T-cell (primary cell): Measurements from ENCODE around the gene ZNF554. TPM values are rescaled to one million over a fixed set of nuclear protein-coding genes. Genes with fewer than 3 reads are reported as not detected.

Experiments
- ATAC-seq, 4 experiments: fragments of 200-7000 bp in 3 of 4; fragments of 150-1000 bp in 1 of 4; cut with Tn5 transposase; replicated peaks in 1 of 4; 1 replicate in 3 of 4; 2 replicates in 1 of 4; pipeline ENCODE4 v1.10.0; 2021; ENCODE audit warnings: moderate library complexity in 3 of 4, mild to moderate bottlenecking in 2 of 4, moderate number of reproducible peaks in 1 of 4
- CTCF ChIA-PET, 2 donors: fragments of 300-600 bp; sonication (Branson Sonifier 250); formaldehyde crosslinking; loops; one replicate each; lab custom pipeline; 2022; ENCODE audit warnings: antibody characterized with exemption in 2 of 2; lab: Charles Lee
- POLR2A ChIA-PET, 2 donors: fragments of 300-600 bp; sonication (Branson Sonifier 250); formaldehyde crosslinking; loops; one replicate each; lab custom pipeline; 2022; ENCODE audit warnings: antibody characterized with exemption in 2 of 2; lab: Charles Lee
- DNase-seq, 35 experiments: peaks; one replicate each; pipeline versions ENCODE4 v3.0.0 to v3.0.0-alpha.2; 2013 to 2023
- H3K27ac ChIP-seq: one replicate; pipeline ENCODE4 v1.5.1; 2013; ENCODE audit warnings: low read length
- H3K27me3 ChIP-seq, 2 experiments: replicated peaks in 1 of 2; 1 replicate in 1 of 2; 2 replicates in 1 of 2; pipeline versions ENCODE4 v1.6.1 to v1.7.0; 2013; ENCODE audit warnings: low read length in 1 of 2, mixed read lengths in 1 of 2; ENCODE audit not compliant: control insufficient read depth in 2 of 2, insufficient read depth in 2 of 2; ENCODE audit errors: extremely low read depth in 1 of 2
- H3K36me3 ChIP-seq, 2 donors: 1 replicate in 1 of 2; 2 replicates in 1 of 2; pipeline versions ENCODE4 v1.6.1 to v1.7.0; 2013; ENCODE audit warnings: low read length in 1 of 2; ENCODE audit not compliant: control insufficient read depth in 2 of 2, insufficient read depth in 1 of 2; ENCODE audit errors: extremely low read depth in 1 of 2
- H3K4me1 ChIP-seq, 2 experiments: 1 replicate in 1 of 2; 2 replicates in 1 of 2; pipeline versions ENCODE4 v1.6.1 to v1.7.0; 2013; ENCODE audit warnings: low read length in 2 of 2, mixed read lengths in 1 of 2; ENCODE audit not compliant: insufficient read depth in 2 of 2, control insufficient read depth in 1 of 2; ENCODE audit errors: extremely low read depth in 1 of 2
- H3K4me3 ChIP-seq, 2 donors: 1 replicate in 1 of 2; 2 replicates in 1 of 2; pipeline versions ENCODE4 v1.5.1 to v1.7.0; 2013; ENCODE audit warnings: mild to moderate bottlenecking in 2 of 2, low read length in 1 of 2, moderate library complexity in 1 of 2; ENCODE audit not compliant: control insufficient read depth in 1 of 2; ENCODE audit errors: extremely low read depth in 1 of 2
- H3K9me3 ChIP-seq: 2 replicates; pipeline ENCODE4 v1.7.0; 2013
- H3K27ac Mint-ChIP-seq, 2 donors: one replicate each; pipeline ENCODE4 v1.8.0; 2020 to 2021; ENCODE audit warnings: mild to moderate bottlenecking in 2 of 2, mixed read lengths in 2 of 2
- H3K27me3 Mint-ChIP-seq, 2 donors: one replicate each; pipeline ENCODE4 v1.8.0; 2021 to 2022; ENCODE audit warnings: mixed read lengths in 2 of 2
- H3K36me3 Mint-ChIP-seq: one replicate; pipeline ENCODE4 v1.8.0; 2021; ENCODE audit warnings: mixed read lengths
- H3K4me1 Mint-ChIP-seq, 3 donors: one replicate each; pipeline ENCODE4 v1.8.0; 2020 to 2022; ENCODE audit warnings: mixed read lengths in 3 of 3, mild to moderate bottlenecking in 1 of 3
- H3K4me3 Mint-ChIP-seq, 3 donors: one replicate each; pipeline ENCODE4 v1.8.0; 2020 to 2022; ENCODE audit warnings: mild to moderate bottlenecking in 3 of 3, mixed read lengths in 3 of 3, moderate library complexity in 3 of 3
- H3K9me3 Mint-ChIP-seq, 3 donors: one replicate each; pipeline ENCODE4 v1.8.0; 2020 to 2022; ENCODE audit warnings: mixed read lengths in 3 of 3
- WGBS: methylation state at CpG from one replicate; pipeline ENCODE4 v1.1.5; 2013; ENCODE audit warnings: missing lambda C conversion rate; ENCODE audit not compliant: insufficient coverage; 5-methylcytosine and 5-hydroxymethylcytosine counted together
- total RNA-seq, 35 experiments: library from RNA in 6 of 35; stranded (reverse) in 6 of 35; fragments of 120-200 nt in 1 of 35; gene quantifications; one replicate each; pipeline versions ENCODE4 v1.2.1 to v1.2.4 and lab custom pipeline; 2013 to 2026

Gene ZNF554
- 1 to 10 TPM; 5.5 to 9.0 (median 7.5) TPM for total RNA-seq
- 6.4 TPM for total RNA-seq (2013)
- 2.7 to 20.9 (median 8.6) reads per million in 29 experiments for total RNA-seq (lab: John Stamatoyannopoulos, UW)

GRCh38 chr19:2819540-2820111 lies at the start of gene ZNF554:
ZNF554 (plus strand) TSS chr19:2819868; CDS start chr19:2820072, 204 bp downstream.
- no peaks in the 10 kb centered on the region for H3K9me3 ChIP-seq
- H3K4me1 ChIP-seq = peaks cover 4 to 18% of the 10 kb centered on the region in 2 experiments
- H3K27ac ChIP-seq = no peak within 1 kb of the TSS
- CTCF ChIA-PET = interaction anchor here (0.6 to 1.0 kb wide), 2 partner anchors 21 to 26 kb away, joined by 3 read pairs; partner anchors contain the start of gene ZNF555 (in 1 of the 2)
- peak; percentile 95 to 99 (median 98) for ATAC-seq
- H3K27me3 Mint-ChIP-seq = no peaks in the 10 kb centered on the region
- POLR2A ChIA-PET = no interaction called here
- peak; percentile 91 to 99 (median 97) for DNase-seq
- peak within 1 kb of the TSS; percentile 78 to 82 (median 79) for H3K4me3 Mint-ChIP-seq
- peaks cover 4% of the 10 kb centered on the region for H3K36me3 Mint-ChIP-seq
- H3K4me3 ChIP-seq = peak within 1 kb of the TSS; percentile 59 to 87
- under 1% methylated on average over 63 of the region's 64 CpGs for WGBS
- H3K36me3 ChIP-seq = peaks cover 0 to 3% of the 10 kb centered on the region in 2 donors
- H3K9me3 Mint-ChIP-seq = no peaks in the 10 kb centered on the region
- H3K4me1 Mint-ChIP-seq = peaks cover 3 to 14% (median 6%) of the 10 kb centered on the region in 3 donors
- no peaks in the 10 kb centered on the region for H3K27me3 ChIP-seq
- H3K27ac Mint-ChIP-seq = peak within 1 kb of the TSS in 1 of 2 donors; percentile 34

DNA sequence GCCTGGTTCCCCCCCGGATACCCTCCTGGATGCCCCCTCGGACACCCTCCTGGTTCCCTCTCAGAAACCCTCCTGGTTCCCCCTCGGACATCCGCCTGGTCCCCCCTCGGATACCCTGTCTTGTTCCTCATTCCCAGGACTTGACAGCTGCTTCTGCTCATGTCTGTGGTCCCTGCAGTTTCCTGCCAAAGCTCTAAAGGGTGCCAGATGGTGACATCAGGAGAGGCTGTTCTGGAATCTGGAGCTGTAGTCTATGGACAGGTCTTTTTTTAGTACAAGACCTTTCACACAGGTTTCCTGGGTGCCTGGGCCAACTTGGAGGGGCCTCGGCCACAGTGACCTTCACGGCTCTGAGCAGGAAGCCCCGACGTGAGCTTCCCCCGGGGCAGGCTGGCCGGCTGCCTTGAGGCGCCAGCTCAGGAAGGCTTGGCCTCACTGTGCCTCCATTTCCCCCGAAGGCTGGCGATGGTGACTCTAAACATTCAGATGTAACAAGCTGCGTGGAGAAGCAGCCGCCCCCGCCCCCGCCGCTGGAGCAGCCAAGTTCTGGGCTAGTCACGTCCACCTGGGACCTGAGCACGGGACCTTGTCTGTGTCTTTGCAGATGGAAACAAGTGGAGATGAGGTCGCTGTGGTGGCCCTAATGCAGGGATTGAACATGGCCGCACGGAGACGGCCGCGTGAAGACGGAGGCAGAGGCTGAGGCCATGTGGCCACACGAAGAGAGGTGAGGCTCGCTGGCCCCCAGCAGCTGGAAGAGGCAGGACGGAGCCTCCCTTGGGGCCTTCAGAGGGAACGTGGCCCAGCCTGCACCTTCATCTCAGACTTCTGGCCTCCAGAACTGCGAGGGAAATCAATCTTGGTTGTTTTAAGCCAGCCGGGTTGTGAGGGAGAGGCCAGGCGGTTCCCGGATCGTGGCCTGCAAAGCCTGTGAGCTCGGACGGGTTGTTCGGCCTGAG lies 49.3 kb upstream of the ZNF554 start:
- H3K27me3 ChIP-seq = no peaks in the 10 kb centered on the region
- no peak overlapping the region for H3K27ac Mint-ChIP-seq
- H3K4me3 ChIP-seq = no peak overlapping the region
- CTCF ChIA-PET = no interaction called here
- POLR2A ChIA-PET = no interaction called here
- no peak for ATAC-seq
- no peaks in the 10 kb centered on the region for H3K9me3 Mint-ChIP-seq
- no peak for DNase-seq
- no peak overlapping the region for H3K27ac ChIP-seq
- peaks cover 12 to 23% (median 21%) of the 10 kb centered on the region in 3 donors for H3K4me1 Mint-ChIP-seq
- no peaks in the 10 kb centered on the region for H3K27me3 Mint-ChIP-seq
- no peak overlapping the region for H3K4me3 Mint-ChIP-seq
- H3K36me3 Mint-ChIP-seq = peaks cover 5% of the 10 kb centered on the region
- no peaks in the 10 kb centered on the region for H3K9me3 ChIP-seq
- peaks cover 2 to 18% of the 10 kb centered on the region in 2 experiments for H3K4me1 ChIP-seq
- 90% methylated on average over 37 of the region's 40 CpGs for WGBS
- H3K36me3 ChIP-seq = peaks cover 24 to 37% of the 10 kb centered on the region in 2 donors

GRCh38 chr19:2771786-2772674 lies 47.6 kb upstream of the ZNF554 start:
- ATAC-seq = no peak
- Histone ChIP-seq H3K36me3 (peaks cover 15 to 21% of the 10 kb centered on the region in 2 donors), H3K4me3 (no peak overlapping the region), H3K27ac (no peak overlapping the region), H3K27me3 (no peaks in the 10 kb centered on the region), H3K4me1 (peaks cover 6 to 31% of the 10 kb centered on the region in 2 experiments), H3K9me3 (no peaks in the 10 kb centered on the region)
- POLR2A ChIA-PET = no interaction called here
- no peak for DNase-seq
- Mint-ChIP-seq H3K4me1 (peaks cover 27 to 36% (median 34%) of the 10 kb centered on the region in 3 donors), H3K27me3 (no peaks in the 10 kb centered on the region), H3K4me3 (peak overlapping the region in 1 of 3 donors; percentile 32), H3K36me3 (peaks cover 5% of the 10 kb centered on the region), H3K9me3 (no peaks in the 10 kb centered on the region), H3K27ac (no peak overlapping the region)
- 94% methylated on average over 15 of the region's 29 CpGs for WGBS
- CTCF ChIA-PET = interaction anchor here in 1 of 2 donors (0.5 kb wide), 1 partner anchor 682 kb away, joined by 3 read pairs; no protein-coding TSS in a partner anchor

- Histone ChIP-seq H3K27me3 (no peaks in the 10 kb centered on the region), H3K4me3 (no peak overlapping the region), H3K4me1 (peaks cover 6 to 31% of the 10 kb centered on the region in 2 experiments), H3K27ac (no peak overlapping the region), H3K9me3 (no peaks in the 10 kb centered on the region), H3K36me3 (peaks cover 6 to 9% of the 10 kb centered on the region in 2 donors)
- POLR2A ChIA-PET = no interaction called here
- WGBS = 92% methylated on average over 28 of the region's 32 CpGs
- H3K9me3 Mint-ChIP-seq = no peaks in the 10 kb centered on the region
- no peak overlapping the region for H3K4me3 Mint-ChIP-seq
- no peaks in the 10 kb centered on the region for H3K27me3 Mint-ChIP-seq
- DNase-seq = no peak
- peak overlapping the region in 1 of 2 donors; percentile 8 for H3K27ac Mint-ChIP-seq
- peaks cover 5% of the 10 kb centered on the region for H3K36me3 Mint-ChIP-seq
- peaks cover 39 to 42% (median 41%) of the 10 kb centered on the region in 3 donors for H3K4me1 Mint-ChIP-seq
- no peak for ATAC-seq
- CTCF ChIA-PET = no interaction called here
These were observed 45.5 kb upstream of the ZNF554 start for GRCh38 chr19:2774083-2774679.

DNA sequence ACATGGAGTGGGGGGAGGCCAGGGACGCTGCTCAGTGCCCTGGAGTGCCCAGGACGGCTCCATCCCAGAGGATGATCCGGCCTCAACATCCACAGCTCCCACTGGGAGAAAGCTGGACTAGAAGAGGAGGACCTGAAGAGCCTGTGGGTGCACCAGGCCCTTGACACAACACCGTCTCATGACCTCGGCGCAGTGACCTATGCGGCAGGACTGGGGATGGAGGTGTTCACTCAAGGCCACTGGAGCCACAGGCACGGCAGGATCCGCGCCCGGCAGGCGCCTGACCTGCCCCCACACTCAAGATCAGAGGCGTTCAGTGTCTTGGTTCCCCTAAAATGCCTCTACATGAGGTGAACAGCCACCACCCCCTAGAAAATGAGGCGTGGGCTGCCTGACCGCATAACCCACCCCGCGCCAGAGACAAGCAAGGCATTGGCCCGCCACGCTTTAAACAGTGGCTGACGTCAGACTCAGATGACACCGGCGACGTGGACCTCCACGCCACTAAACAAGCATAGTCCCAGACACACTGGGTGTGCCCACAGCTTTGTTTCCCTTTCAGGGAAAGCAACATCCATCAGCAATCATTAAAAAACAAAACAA lies 44.6 kb upstream of the ZNF554 start:
- 82% methylated on average over 21 of the region's 24 CpGs for WGBS
- ATAC-seq (peak in 1 of 4 experiments; percentile 45), DNase-seq (peak in 2 of 35 experiments; percentile 11 to 22)
- Mint-ChIP-seq H3K36me3 (peaks cover 5% of the 10 kb centered on the region), H3K27ac (peak overlapping the region; percentile 96 to 97), H3K9me3 (no peaks in the 10 kb centered on the region), H3K4me1 (peaks cover 41 to 44% (median 43%) of the 10 kb centered on the region in 3 donors), H3K27me3 (no peaks in the 10 kb centered on the region), H3K4me3 (peak overlapping the region; percentile 79 to 86 (median 81))
- H3K27ac ChIP-seq = peak overlapping the region; percentile 80
- CTCF ChIA-PET = interaction anchor here in 1 of 2 donors (1.0 to 1.3 kb wide), 2 partner anchors 66 to 127 kb away, joined by 3 to 4 read pairs; partner anchors contain the start of gene ZNF555
- no peak overlapping the region for H3K4me3 ChIP-seq
- H3K9me3 ChIP-seq = no peaks in the 10 kb centered on the region
- H3K27me3 ChIP-seq = no peaks in the 10 kb centered on the region
- H3K36me3 ChIP-seq = peaks cover 7% of the 10 kb centered on the region in 2 donors
- peaks cover 6 to 29% of the 10 kb centered on the region in 2 experiments for H3K4me1 ChIP-seq
- POLR2A ChIA-PET = interaction anchor here in 1 of 2 donors (1.0 kb wide), 1 partner anchor 30 kb away, joined by 15 read pairs; no protein-coding TSS in a partner anchor
